Osteoblast (primary cell): ENCODE measurements around the gene SAMD4A. TPM values are rescaled to one million over a fixed set of nuclear protein-coding genes. Genes with fewer than 3 reads are reported as not detected.

ENCODE experiments used
- DNase-seq: peaks from one replicate; pipeline ENCODE4 v3.0.0; 2011; ENCODE audit warnings: low spot score, mixed read lengths; ENCODE audit not compliant: insufficient read length; ENCODE audit errors: missing footprints
- H2AFZ ChIP-seq: 2 replicates; pipeline ENCODE4 v1.6.0; 2011; ENCODE audit warnings: mild to moderate bottlenecking, low read length
- H3K27ac ChIP-seq: 2 replicates; pipeline ENCODE4 v1.5.1; 2011; ENCODE audit warnings: mild to moderate bottlenecking, low read depth, low read length, moderate library complexity
- H3K27me3 ChIP-seq: 2 replicates; pipeline ENCODE4 v1.6.0; 2012; ENCODE audit warnings: mild to moderate bottlenecking, control low read depth, inconsistent platforms, low read length, moderate library complexity; ENCODE audit not compliant: insufficient read depth
- H3K36me3 ChIP-seq: 2 replicates; pipeline ENCODE4 v1.5.1; 2011; ENCODE audit warnings: mild to moderate bottlenecking, low read length, control low read depth, moderate library complexity; ENCODE audit not compliant: insufficient read depth
- H3K4me1 ChIP-seq: 2 replicates; pipeline ENCODE4 v1.5.1; 2011; ENCODE audit warnings: mild to moderate bottlenecking, low read length, control low read depth, moderate library complexity; ENCODE audit not compliant: insufficient read depth
- H3K4me2 ChIP-seq: 2 replicates; pipeline ENCODE4 v1.6.0; 2011; ENCODE audit warnings: mild to moderate bottlenecking, low read length; ENCODE audit not compliant: insufficient read depth
- H3K4me3 ChIP-seq: fragments of 200-600 bp; sonication (generic); 3 replicates; pipeline ENCODE4 v1.5.1; 2012; ENCODE audit warnings: mild to moderate bottlenecking, low read length, inconsistent platforms; ENCODE audit not compliant: insufficient read depth
- H3K79me2 ChIP-seq: 2 replicates; pipeline ENCODE4 v1.6.0; 2012; ENCODE audit warnings: mild to moderate bottlenecking, low read length, control low read depth, inconsistent platforms; ENCODE audit not compliant: insufficient read depth
- H3K9me3 ChIP-seq: 2 replicates; pipeline ENCODE4 v1.5.1; 2011; ENCODE audit warnings: low read depth, low read length, control low read depth
- H4K20me1 ChIP-seq: 2 replicates; pipeline ENCODE4 v1.6.0; 2012; ENCODE audit warnings: mild to moderate bottlenecking, low read length, control low read depth; ENCODE audit not compliant: insufficient read depth
- CTCF ChIP-seq: IDR thresholded peaks from 2 replicates; pipeline ENCODE4 v1.5.1; 2011; ENCODE audit warnings: mild to moderate bottlenecking, low read depth, low read length, moderate library complexity; ENCODE audit errors: extremely low read depth
- total RNA-seq: library from RNA; depleted of rRNA; stranded (reverse); fragments of >200 nt; gene quantifications from 2 replicates; pipeline ENCODE4 v1.2.3, GENCODE V29; 2012

The SAMD4A gene
- total RNA-seq, 1 donor: 26.1 TPM

- Histone ChIP-seq H3K4me2 (peak overlapping the region; percentile 67), H3K79me2 (peaks cover 41% of the 10 kb centered on the region)
Observed at GRCh38 chr14:54711812-54712464, 145.0 kb downstream of the SAMD4A start.

GRCh38 chr14:54712465-54713200 lies 145.7 kb downstream of the SAMD4A start:
- Histone ChIP-seq H3K4me1 (peaks cover 37% of the 10 kb centered on the region), H3K36me3 (no peaks in the 10 kb centered on the region), H3K27ac (peak overlapping the region; percentile 78), H4K20me1 (peaks cover 2% of the 10 kb centered on the region), H3K79me2 (peaks cover 46% of the 10 kb centered on the region), H2AFZ (no peak overlapping the region), H3K9me3 (no peaks in the 10 kb centered on the region), H3K27me3 (no peaks in the 10 kb centered on the region), H3K4me2 (peak overlapping the region; percentile 67), H3K4me3 (peak overlapping the region; percentile 48)
- TF ChIP-seq CTCF: no peak
- DNase-seq: peak; percentile 73

More at GRCh38 chr14:54711812-54712464, 145.0 kb downstream of the SAMD4A start:
- Histone ChIP-seq H3K4me1 (peaks cover 37% of the 10 kb centered on the region), H3K36me3 (no peaks in the 10 kb centered on the region), H3K27me3 (no peaks in the 10 kb centered on the region), H3K27ac (peak overlapping the region; percentile 78), H3K4me3 (peak overlapping the region; percentile 48), H4K20me1 (peaks cover 2% of the 10 kb centered on the region), H3K9me3 (no peaks in the 10 kb centered on the region), H2AFZ (no peak overlapping the region)
- no peak for DNase-seq
- TF ChIP-seq CTCF: no peak

- H3K9me3 ChIP-seq: no peaks in the 10 kb centered on the region
- peaks cover 37% of the 10 kb centered on the region for H3K4me1 ChIP-seq
- H3K27ac ChIP-seq: peak overlapping the region; percentile 78
- H3K27me3 ChIP-seq: no peaks in the 10 kb centered on the region
- H3K4me2 ChIP-seq: peak overlapping the region; percentile 43
- H4K20me1 ChIP-seq: peaks cover 2% of the 10 kb centered on the region
- peak; percentile 59 for DNase-seq
- peaks cover 47% of the 10 kb centered on the region for H3K79me2 ChIP-seq
- no peak overlapping the region for H3K4me3 ChIP-seq
- TF ChIP-seq CTCF: no peak
- H3K36me3 ChIP-seq: no peaks in the 10 kb centered on the region
- no peak overlapping the region for H2AFZ ChIP-seq
Observed at GRCh38 chr14:54713379-54713778, 146.5 kb downstream of the SAMD4A start.

- H2AFZ ChIP-seq: no peak overlapping the region
- H3K36me3 ChIP-seq: no peaks in the 10 kb centered on the region
- TF ChIP-seq CTCF: peak; percentile 41
- H3K27ac ChIP-seq: peak overlapping the region; percentile 20
- no peaks in the 10 kb centered on the region for H3K27me3 ChIP-seq
- H3K79me2 ChIP-seq: peaks cover 46% of the 10 kb centered on the region
- no peaks in the 10 kb centered on the region for H3K9me3 ChIP-seq
- DNase-seq: no peak
- no peak overlapping the region for H3K4me2 ChIP-seq
- H3K4me1 ChIP-seq: peaks cover 37% of the 10 kb centered on the region
- no peak overlapping the region for H3K4me3 ChIP-seq
- peaks cover 2% of the 10 kb centered on the region for H4K20me1 ChIP-seq
Observed at GRCh38 chr14:54715239-54715638, 148.3 kb downstream of the SAMD4A start.
